Measurements from ENCODE around the gene SZT2.

GRCh38 chr1:43370564-43370963, 19.1 kb upstream of the SZT2 start:
- TF ChIP-seq CTCF (IDR thresholded peaks at IDR 0.05; ENCODE audit: insufficient read depth, low read depth, low read length) (no peak), EZH2 (IDR thresholded peaks at IDR 0.05; ENCODE audit: insufficient read depth, low read length) (no peak)
